HepG2 (cell line): ENCODE data around the gene SAMD4B. TPM values are rescaled to one million over a fixed set of nuclear protein-coding genes. Genes with fewer than 3 reads are reported as not detected.

ENCODE experiments used
- AGO2 ChIP-seq: fragments of 200-400 bp; formaldehyde crosslinking; optimal IDR thresholded peaks from 2 replicates; pipeline ENCODE3; 2017; ENCODE audit warnings: mild to moderate bottlenecking, low read depth, low read length, moderate library complexity
- ATF3 ChIP-seq: sonication (generic); formaldehyde crosslinking; IDR thresholded peaks from 2 replicates; pipeline ENCODE4 v1.4.0; 2020; ENCODE audit warnings: missing genetic modification reagents
- EHMT2 ChIP-seq: fragments of 200-600 bp; sonication (generic); IDR thresholded peaks from 2 replicates; pipeline ENCODE4 v1.7.0; 2017; ENCODE audit warnings: antibody characterized with exemption, low read depth, low read length, borderline replicate concordance
- EP300 ChIP-seq, 3 experiments: sonication (generic) in 1 of 3; formaldehyde crosslinking in 1 of 3; IDR thresholded peaks; 2 replicates each; pipeline versions ENCODE4 v1.5.1 to v1.6.1; 2011 to 2020; ENCODE audit warnings: low read depth in 2 of 3, low read length in 2 of 3, borderline replicate concordance in 1 of 3, improper control_type of control experiment in 1 of 3, mild to moderate bottlenecking in 1 of 3, missing genetic modification reagents in 1 of 3, moderate library complexity in 1 of 3
- FOXA1 ChIP-seq, 2 experiments: fragments of 450-650 bp in 1 of 2; sonication (generic) in 1 of 2; formaldehyde crosslinking in 1 of 2; IDR thresholded peaks; 2 replicates each; pipeline versions ENCODE4 v1.4.0 to v1.6.1; 2016 to 2020; ENCODE audit warnings: missing genetic modification reagents in 1 of 2
- HOXA3 ChIP-seq: sonication (generic); formaldehyde crosslinking; IDR thresholded peaks from 2 replicates; pipeline ENCODE4 v1.5.0; 2020; ENCODE audit warnings: missing genetic modification reagents
- MXD1 ChIP-seq: sonication (generic); formaldehyde crosslinking; IDR thresholded peaks from 2 replicates; pipeline ENCODE4 v1.4.0; 2020; ENCODE audit warnings: mild to moderate bottlenecking, missing genetic modification reagents
- NR1H2 ChIP-seq: sonication (generic); formaldehyde crosslinking; IDR thresholded peaks from 2 replicates; pipeline ENCODE4 v1.8.1; 2022; ENCODE audit warnings: low read depth, missing genetic modification reagents, borderline replicate concordance
- TEF ChIP-seq: sonication (generic); formaldehyde crosslinking; IDR thresholded peaks from 2 replicates; pipeline ENCODE4 v1.5.0; 2020; ENCODE audit warnings: missing genetic modification reagents
- XRCC5 ChIP-seq: fragments of 200-400 bp; formaldehyde crosslinking; optimal IDR thresholded peaks from 2 replicates; pipeline ENCODE3; 2017; ENCODE audit warnings: mild to moderate bottlenecking, low read length
- ZBTB38 ChIP-seq: sonication (generic); formaldehyde crosslinking; IDR thresholded peaks from 2 replicates; pipeline ENCODE4 v1.5.1; 2020; ENCODE audit warnings: mild to moderate bottlenecking, missing genetic modification reagents
- ZBTB43 ChIP-seq: sonication (generic); formaldehyde crosslinking; conservative IDR thresholded peaks from 2 replicates; pipeline ENCODE4 v1.4.0; 2020; ENCODE audit warnings: missing genetic modification reagents
- ZHX1 ChIP-seq: sonication (generic); formaldehyde crosslinking; IDR thresholded peaks from 2 replicates; pipeline ENCODE4 v1.8.1; 2022; ENCODE audit warnings: low read depth, mild to moderate bottlenecking, missing genetic modification reagents
- ZNF326 ChIP-seq: sonication (generic); formaldehyde crosslinking; IDR thresholded peaks from 2 replicates; pipeline ENCODE4 v1.4.0; 2020; ENCODE audit warnings: missing genetic modification reagents, borderline replicate concordance
- ZNF773 ChIP-seq: sonication (generic); formaldehyde crosslinking; IDR thresholded peaks from 2 replicates; pipeline ENCODE4 v1.4.0; 2020; ENCODE audit warnings: missing genetic modification reagents, borderline replicate concordance
- ZNF784 ChIP-seq: sonication (generic); formaldehyde crosslinking; IDR thresholded peaks from 2 replicates; pipeline ENCODE4 v1.5.1; 2020; ENCODE audit warnings: missing genetic modification reagents, mild to moderate bottlenecking, borderline replicate concordance
- ZSCAN22 ChIP-seq: sonication (generic); formaldehyde crosslinking; IDR thresholded peaks from 2 replicates; pipeline ENCODE4 v1.4.0; 2020; ENCODE audit warnings: mild to moderate bottlenecking, missing genetic modification reagents
- polyA plus RNA-seq, 8 experiments: library from polyadenylated mRNA; depleted of rRNA in 3 of 8; stranded (reverse) in 7 of 8; unstranded in 1 of 8; fragments of >200 nt; fragmentation: Illumina TruSeq in 4 of 8; extraction: Trizol in 4 of 8; gene quantifications; 2 replicates each; pipeline versions ENCODE4 v1.2.1 to v1.2.3, GENCODE V29; 2011 to 2016; ENCODE audit warnings: low read depth in 4 of 8, missing spikeins in 1 of 8, mixed read lengths in 1 of 8; ENCODE audit not compliant: insufficient read depth in 1 of 8
- total RNA-seq, 5 experiments: library from RNA; depleted of rRNA; stranded (reverse); fragments of >200 nt; fragmentation: Illumina TruSeq; extraction: Trizol; gene quantifications; 2 replicates each; pipeline ENCODE4 v1.2.3, GENCODE V29; 2016; ENCODE audit warnings: low read depth in 1 of 5

SAMD4B gene
- total and polyA plus RNA-seq, 2 of the 13 experiments (the other 11 are each of a cell fraction or from before 2014, with no cell fraction given), result 26.0 to 31.8 TPM

GRCh38 chr19:39402346-39403300 is 60.4 kb downstream of the SAMD4B start (continued):
- 0 out of 2 replicates have a peak, but pooled peaks have one; percentile 7 for TF ChIP-seq MXD1
- TF ChIP-seq ZNF326 (CRISPR knock-in tag), result 0 out of 2 replicates have a peak, but pooled peaks have one; percentile 54
- TF ChIP-seq ZBTB38 (CRISPR knock-in tag), result peak; percentile 99
- TF ChIP-seq EP300 (IDR thresholded peaks at IDR 0.05; ENCODE audit: low read depth in 2 of 2, low read length in 2 of 2), result no peak
- 0 out of 2 replicates have a peak, but pooled peaks have one; percentile 19 for TF ChIP-seq EP300 (CRISPR knock-in tag; IDR thresholded peaks at IDR 0.05; ENCODE audit: borderline replicate concordance)
- no peak for TF ChIP-seq TEF
- 0 out of 2 replicates have a peak, but pooled peaks have one; percentile 23 for TF ChIP-seq ATF3 (CRISPR knock-in tag)
- peak; percentile 29; the same call in 1 of the 2 replicates for TF ChIP-seq ZHX1 (CRISPR knock-in tag)
- TF ChIP-seq ZNF784 (CRISPR knock-in tag), result 0 out of 2 replicates have a peak, but pooled peaks have one; percentile 19
- 0 out of 2 replicates have a peak, but pooled peaks have one; percentile 50 for TF ChIP-seq ZNF773 (CRISPR knock-in tag)
- TF ChIP-seq NR1H2 (CRISPR knock-in tag), result 0 out of 2 replicates have a peak, but pooled peaks have one; percentile 7
- peak; percentile 31 for TF ChIP-seq AGO2
- TF ChIP-seq HOXA3 (CRISPR knock-in tag), result peak; percentile 73
- 0 out of 2 replicates have a peak, but pooled peaks have one; percentile 40 for TF ChIP-seq ZSCAN22 (CRISPR knock-in tag)
- no peak for TF ChIP-seq FOXA1 (IDR thresholded peaks at IDR 0.05)
- peak; percentile 67 for TF ChIP-seq FOXA1 (CRISPR knock-in tag; IDR thresholded peaks at IDR 0.05)
- no peak for TF ChIP-seq EHMT2
- TF ChIP-seq XRCC5, result peak; percentile 5
- peak; percentile 58; the same call in 1 of the 2 replicates for TF ChIP-seq ZBTB43 (CRISPR knock-in tag)
